HepG2 (cell line): ENCODE data around the gene CEP20. TPM values are rescaled to one million over a fixed set of nuclear protein-coding genes. Genes with fewer than 3 reads are reported as not detected.

ENCODE experiments used
- GPBP1L1 ChIP-seq: sonication (generic); formaldehyde crosslinking; IDR thresholded peaks from 2 replicates; pipeline ENCODE4 v1.5.0; 2020; ENCODE audit warnings: mild to moderate bottlenecking, missing genetic modification reagents
- GRHL1 ChIP-seq: sonication (generic); formaldehyde crosslinking; conservative IDR thresholded peaks from 2 replicates; pipeline ENCODE4 v1.8.0; 2022; ENCODE audit warnings: missing genetic modification reagents
- GTF3A ChIP-seq: sonication (generic); formaldehyde crosslinking; conservative IDR thresholded peaks from 2 replicates; pipeline ENCODE4 v1.4.0; 2020; ENCODE audit warnings: mild to moderate bottlenecking, missing genetic modification reagents
- HINFP ChIP-seq: sonication (generic); formaldehyde crosslinking; IDR thresholded peaks from 2 replicates; pipeline ENCODE4 v1.4.0; 2020; ENCODE audit warnings: low read depth, mild to moderate bottlenecking, missing genetic modification reagents
- KDM5B ChIP-seq: sonication (generic); formaldehyde crosslinking; IDR thresholded peaks from 2 replicates; pipeline ENCODE4 v1.4.0; 2020; ENCODE audit warnings: missing genetic modification reagents, mild to moderate bottlenecking, borderline replicate concordance
- KLF13 ChIP-seq: sonication (generic); formaldehyde crosslinking; IDR thresholded peaks from 2 replicates; pipeline ENCODE4 v1.4.0; 2020; ENCODE audit warnings: mild to moderate bottlenecking, missing genetic modification reagents
- MIER3 ChIP-seq: IDR thresholded peaks from 2 replicates; pipeline ENCODE4 v1.6.1; 2016; ENCODE audit warnings: missing compliant biosample characterization, borderline replicate concordance
- SRF ChIP-seq: IDR thresholded peaks from 2 replicates; pipeline ENCODE4 v1.6.1; 2011; ENCODE audit warnings: mild to moderate bottlenecking, low read depth, low read length, moderate library complexity
- THAP11 ChIP-seq: IDR thresholded peaks from 2 replicates; pipeline ENCODE4 v1.6.1; 2016; ENCODE audit warnings: missing biosample characterization, missing genetic modification reagents
- ZBTB33 ChIP-seq: sonication (generic); formaldehyde crosslinking; IDR thresholded peaks from 2 replicates; pipeline ENCODE4 v1.4.0; 2020; ENCODE audit warnings: missing genetic modification reagents
- ZBTB46 ChIP-seq: sonication (generic); formaldehyde crosslinking; IDR thresholded peaks from 2 replicates; pipeline ENCODE4 v1.4.0; 2020; ENCODE audit warnings: mild to moderate bottlenecking, missing genetic modification reagents, borderline replicate concordance
- ZKSCAN5 ChIP-seq: sonication (generic); formaldehyde crosslinking; IDR thresholded peaks from 2 replicates; pipeline ENCODE4 v1.5.1; 2020; ENCODE audit warnings: mild to moderate bottlenecking, missing genetic modification reagents
- ZNF24 ChIP-seq: fragments of 450-650 bp; IDR thresholded peaks from 2 replicates; pipeline ENCODE4 v1.6.1; 2017; ENCODE audit warnings: antibody characterized with exemption, mild to moderate bottlenecking
- ZNF296 ChIP-seq: sonication (generic); formaldehyde crosslinking; conservative IDR thresholded peaks from 2 replicates; pipeline ENCODE4 v1.5.0; 2020; ENCODE audit warnings: mild to moderate bottlenecking, missing genetic modification reagents
- ZNF350 ChIP-seq: sonication (generic); formaldehyde crosslinking; IDR thresholded peaks from 2 replicates; pipeline ENCODE4 v1.4.0; 2020; ENCODE audit warnings: mild to moderate bottlenecking, low read depth, missing genetic modification reagents, borderline replicate concordance
- polyA plus RNA-seq, 8 experiments: library from polyadenylated mRNA; depleted of rRNA in 3 of 8; stranded (reverse) in 7 of 8; unstranded in 1 of 8; fragments of >200 nt; fragmentation: Illumina TruSeq in 4 of 8; extraction: Trizol in 4 of 8; gene quantifications; 2 replicates each; pipeline versions ENCODE4 v1.2.1 to v1.2.3, GENCODE V29; 2011 to 2016; ENCODE audit warnings: low read depth in 4 of 8, missing spikeins in 1 of 8, mixed read lengths in 1 of 8; ENCODE audit not compliant: insufficient read depth in 1 of 8
- total RNA-seq, 5 experiments: library from RNA; depleted of rRNA; stranded (reverse); fragments of >200 nt; fragmentation: Illumina TruSeq; extraction: Trizol; gene quantifications; 2 replicates each; pipeline ENCODE4 v1.2.3, GENCODE V29; 2016; ENCODE audit warnings: low read depth in 1 of 5

Gene CEP20
- total and polyA plus RNA-seq, 2 of the 13 experiments (the other 11 are each of a cell fraction or from before 2014, with no cell fraction given), result 53.0 to 54.1 TPM

GRCh38 chr16:15888072-15888976 lies at the start of gene CEP20 (continued):
- TF ChIP-seq THAP11 (CRISPR knock-in tag) (peak; percentile 92), KDM5B (CRISPR knock-in tag) (peak; percentile 75; the same call in 1 of the 2 replicates), MIER3 (CRISPR knock-in tag) (0 out of 2 replicates have a peak, but pooled peaks have one; percentile 28), ZBTB46 (CRISPR knock-in tag) (no peak), ZNF296 (CRISPR knock-in tag) (peak; percentile 87; the same call in 1 of the 2 replicates), KLF13 (CRISPR knock-in tag) (no peak), ZBTB33 (CRISPR knock-in tag) (no peak; the same call in 1 of the 2 replicates), GRHL1 (no peak), ZKSCAN5 (CRISPR knock-in tag) (no peak), HINFP (CRISPR knock-in tag) (0 out of 2 replicates have a peak, but pooled peaks have one; percentile 16), GPBP1L1 (CRISPR knock-in tag) (no peak), GTF3A (CRISPR knock-in tag) (no peak), ZNF350 (CRISPR knock-in tag) (peak; percentile 71; the same call in 1 of the 2 replicates), ZNF24 (0 out of 2 replicates have a peak, but pooled peaks have one; percentile 39), SRF (no peak)
